DND-41 (cell line): ENCODE measurements around the gene MYOF.
"Not testable (repeated sequence)": the region's sequence is repeated elsewhere in the genome, so short reads cannot be mapped to it uniquely, and the experiment has no call there.

ENCODE experiments used
- ATAC-seq: fragments of 200-7000 bp; cut with Tn5 transposase; 3 replicates; pipeline ENCODE4 v1.9.1; 2021; ENCODE audit warnings: low read depth; ENCODE audit not compliant: insufficient read depth
- DNase-seq: peaks from one replicate; pipeline ENCODE4 v3.0.0-alpha.2; 2020
- H2AFZ ChIP-seq: 2 replicates; pipeline ENCODE4 v1.6.0; 2012; ENCODE audit warnings: low read depth, low read length
- H3K27ac ChIP-seq: 2 replicates; pipeline ENCODE4 v1.5.1; 2012; ENCODE audit warnings: low read length, inconsistent platforms
- H3K27me3 ChIP-seq: fragments of 200-600 bp; sonication (generic); 2 replicates; pipeline ENCODE4 v1.6.0; 2012; ENCODE audit warnings: low read length, mild to moderate bottlenecking, inconsistent platforms; ENCODE audit not compliant: insufficient read depth, poor library complexity
- H3K36me3 ChIP-seq: 2 replicates; pipeline ENCODE4 v1.5.1; 2012; ENCODE audit warnings: low read length, inconsistent platforms; ENCODE audit not compliant: insufficient read depth
- H3K4me1 ChIP-seq: 2 replicates; pipeline ENCODE4 v1.5.1; 2012; ENCODE audit warnings: mild to moderate bottlenecking, low read length; ENCODE audit not compliant: insufficient read depth
- H3K4me2 ChIP-seq: 2 replicates; pipeline ENCODE4 v1.6.0; 2012; ENCODE audit warnings: mild to moderate bottlenecking, moderate library complexity, low read length, inconsistent platforms; ENCODE audit not compliant: insufficient read depth
- H3K4me3 ChIP-seq, 2 experiments: fragments of 200-600 bp in 1 of 2; shearing (Covaris generic) in 1 of 2; 2 replicates each; pipeline ENCODE4 v1.5.1; 2012 to 2016; ENCODE audit warnings: inconsistent platforms in 2 of 2, low read length in 2 of 2, mild to moderate bottlenecking in 2 of 2, low read depth in 1 of 2, moderate library complexity in 1 of 2
- H3K79me2 ChIP-seq: 2 replicates; pipeline ENCODE4 v1.6.0; 2012; ENCODE audit warnings: low read length, inconsistent platforms; ENCODE audit not compliant: insufficient read depth
- H3K9ac ChIP-seq: 2 replicates; pipeline ENCODE4 v1.6.0; 2012; ENCODE audit warnings: low read depth, mild to moderate bottlenecking, inconsistent platforms, low read length, moderate library complexity
- H3K9me3 ChIP-seq: 2 replicates; pipeline ENCODE4 v1.5.1; 2012; ENCODE audit warnings: low read length, moderate library complexity, mild to moderate bottlenecking, inconsistent platforms; ENCODE audit not compliant: insufficient read depth, severe bottlenecking
- H4K20me1 ChIP-seq: 2 replicates; pipeline ENCODE4 v1.6.0; 2012; ENCODE audit warnings: low read length; ENCODE audit not compliant: insufficient read depth
- EZH2 ChIP-seq: IDR thresholded peaks from 3 replicates; pipeline ENCODE4 v1.6.1; 2012; ENCODE audit warnings: borderline replicate concordance, low read depth, mild to moderate bottlenecking, moderate library complexity, low read length, inconsistent platforms; ENCODE audit not compliant: severe bottlenecking
- TF ChIP-seq, protein P1 (sequence below): IDR thresholded peaks from 2 replicates; pipeline ENCODE4 v1.5.1; 2012; ENCODE audit warnings: borderline replicate concordance, low read length, moderate library complexity, mild to moderate bottlenecking; ENCODE audit not compliant: poor library complexity, severe bottlenecking; ENCODE audit errors: extremely low read depth

Gene MYOF

DNA sequence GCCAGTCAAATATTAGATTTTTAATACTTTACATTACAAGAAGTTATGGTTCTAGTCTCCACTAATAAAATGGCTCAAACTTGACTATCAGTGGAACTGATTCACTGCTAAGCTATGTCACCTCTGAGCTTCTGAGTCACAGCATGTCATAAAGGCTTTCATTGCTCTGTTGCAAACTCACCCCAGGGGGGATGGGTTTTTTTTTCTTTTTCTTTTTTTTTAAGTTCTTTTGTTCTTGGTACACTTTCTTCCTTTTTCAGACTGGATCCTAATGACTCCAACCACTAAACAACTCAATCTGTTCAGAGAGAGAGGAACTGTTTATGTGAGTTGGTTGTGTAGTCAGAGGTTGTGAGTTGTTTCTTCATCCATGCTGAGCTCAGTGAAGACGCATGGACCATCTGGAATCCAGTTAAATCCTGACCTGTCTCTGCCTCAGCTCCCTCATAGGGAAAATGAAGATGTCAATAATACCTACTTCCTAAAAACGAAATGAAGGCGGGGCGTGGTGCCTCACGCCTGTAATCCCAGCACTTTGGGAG lies 11.0 kb downstream of the MYOF start:
- H3K4me3 ChIP-seq, result no peak overlapping the region
- no peak overlapping the region for H3K27ac ChIP-seq
- H3K9ac ChIP-seq, result no peak overlapping the region
- no peaks in the 10 kb centered on the region for H3K27me3 ChIP-seq
- no peaks in the 10 kb centered on the region for H3K4me1 ChIP-seq
- no peak for DNase-seq
- H3K9me3 ChIP-seq, result no peaks in the 10 kb centered on the region
- H4K20me1 ChIP-seq, result no peaks in the 10 kb centered on the region
- TF ChIP-seq, protein P1, sequence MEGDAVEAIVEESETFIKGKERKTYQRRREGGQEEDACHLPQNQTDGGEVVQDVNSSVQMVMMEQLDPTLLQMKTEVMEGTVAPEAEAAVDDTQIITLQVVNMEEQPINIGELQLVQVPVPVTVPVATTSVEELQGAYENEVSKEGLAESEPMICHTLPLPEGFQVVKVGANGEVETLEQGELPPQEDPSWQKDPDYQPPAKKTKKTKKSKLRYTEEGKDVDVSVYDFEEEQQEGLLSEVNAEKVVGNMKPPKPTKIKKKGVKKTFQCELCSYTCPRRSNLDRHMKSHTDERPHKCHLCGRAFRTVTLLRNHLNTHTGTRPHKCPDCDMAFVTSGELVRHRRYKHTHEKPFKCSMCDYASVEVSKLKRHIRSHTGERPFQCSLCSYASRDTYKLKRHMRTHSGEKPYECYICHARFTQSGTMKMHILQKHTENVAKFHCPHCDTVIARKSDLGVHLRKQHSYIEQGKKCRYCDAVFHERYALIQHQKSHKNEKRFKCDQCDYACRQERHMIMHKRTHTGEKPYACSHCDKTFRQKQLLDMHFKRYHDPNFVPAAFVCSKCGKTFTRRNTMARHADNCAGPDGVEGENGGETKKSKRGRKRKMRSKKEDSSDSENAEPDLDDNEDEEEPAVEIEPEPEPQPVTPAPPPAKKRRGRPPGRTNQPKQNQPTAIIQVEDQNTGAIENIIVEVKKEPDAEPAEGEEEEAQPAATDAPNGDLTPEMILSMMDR, result no peak
- no peak for TF ChIP-seq EZH2
- no peak for ATAC-seq
- no peak overlapping the region for H2AFZ ChIP-seq
- no peaks in the 10 kb centered on the region for H3K36me3 ChIP-seq
- H3K4me2 ChIP-seq, result no peak overlapping the region
- H3K79me2 ChIP-seq, result no peaks in the 10 kb centered on the region

DNA sequence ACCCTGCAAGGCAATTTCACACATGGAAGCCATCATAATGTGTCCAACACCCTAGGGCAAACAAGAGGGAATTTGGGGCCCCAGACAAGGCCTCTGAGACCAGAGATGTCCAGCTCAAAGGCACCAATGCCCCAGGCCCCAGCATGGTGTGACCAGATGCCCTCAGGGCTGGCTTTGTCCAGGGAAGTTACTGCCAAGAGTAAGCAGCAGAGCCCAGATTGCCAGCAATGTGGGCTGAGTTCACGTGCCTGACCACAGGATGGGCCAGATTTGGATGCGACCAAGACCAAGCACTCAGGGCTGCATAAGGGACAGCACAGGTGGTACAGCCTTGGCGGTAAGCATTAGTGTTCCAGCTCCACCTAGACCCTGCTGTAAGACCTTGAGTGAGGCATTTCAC lies 12.7 kb downstream of the MYOF start:
- Histone ChIP-seq H3K9ac (no peak overlapping the region), H4K20me1 (no peaks in the 10 kb centered on the region), H3K4me2 (no peak overlapping the region), H3K27me3 (no peaks in the 10 kb centered on the region), H3K79me2 (no peaks in the 10 kb centered on the region), H3K4me3 (no peak overlapping the region), H3K4me1 (no peaks in the 10 kb centered on the region), H3K36me3 (no peaks in the 10 kb centered on the region), H3K27ac (no peak overlapping the region), H2AFZ (no peak overlapping the region), H3K9me3 (no peaks in the 10 kb centered on the region)
- DNase-seq, result no peak
- no peak for ATAC-seq
- TF ChIP-seq EZH2, result no peak
- TF ChIP-seq, protein P1, result no peak

DNA sequence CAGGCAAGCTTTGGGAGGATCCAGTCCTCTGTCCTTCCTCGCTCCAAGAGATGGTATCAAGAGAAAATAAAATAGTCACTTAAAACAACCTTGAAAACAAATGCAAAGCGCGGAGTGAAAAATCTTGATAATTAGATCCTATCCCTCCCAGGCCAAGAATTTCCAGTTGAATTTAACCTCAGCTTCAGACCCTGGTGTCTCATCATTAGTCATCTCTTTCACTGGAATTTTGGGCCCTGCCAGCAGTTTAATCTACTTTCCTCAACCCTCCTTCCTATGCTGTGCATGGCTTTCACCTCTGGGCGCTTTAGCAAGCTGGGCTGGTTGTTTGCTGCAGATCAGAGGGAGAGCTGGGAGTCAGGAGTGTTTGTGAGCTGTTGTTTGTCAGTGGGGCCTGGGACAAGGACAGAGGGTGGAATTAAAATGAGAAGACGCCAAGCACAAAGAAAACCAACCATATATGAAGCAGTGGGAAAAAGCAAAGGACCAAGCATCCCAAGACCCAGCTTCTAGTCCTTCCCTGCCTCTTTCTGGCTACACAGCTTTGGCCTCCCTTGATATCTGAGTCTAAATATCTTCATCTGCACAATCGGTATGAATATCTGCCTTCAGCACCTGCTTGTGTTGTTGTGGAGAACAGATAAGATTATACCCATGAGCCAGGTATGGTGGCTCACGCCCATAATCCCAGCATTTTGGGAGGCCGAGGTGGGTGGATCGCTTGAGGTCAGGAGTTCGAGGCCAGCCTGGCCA lies 13.5 kb downstream of the MYOF start:
- DNase-seq, result no peak
- Histone ChIP-seq H3K36me3 (no peaks in the 10 kb centered on the region), H3K4me1 (no peaks in the 10 kb centered on the region)

DNA sequence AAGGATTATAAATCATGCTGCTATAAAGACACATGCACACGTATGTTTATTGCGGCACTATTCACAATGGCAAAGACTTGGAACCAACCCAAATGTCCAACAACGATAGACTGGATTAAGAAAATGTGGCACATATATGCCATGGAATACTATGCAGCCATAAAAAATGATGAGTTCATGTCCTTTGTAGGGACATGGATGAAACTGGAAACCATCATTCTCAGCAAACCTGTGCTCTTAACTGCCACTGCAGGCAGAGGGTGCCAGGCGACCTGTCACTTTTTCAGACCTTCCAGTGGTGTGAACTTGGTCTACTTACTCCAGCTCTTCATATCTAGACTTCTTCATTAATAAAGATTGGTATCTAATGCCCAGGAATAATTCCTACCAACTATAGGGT lies 14.5 kb downstream of the MYOF start:
- not testable (repeated sequence) for H3K4me1 ChIP-seq, H2AFZ ChIP-seq, H3K79me2 ChIP-seq, ATAC-seq, H3K36me3 ChIP-seq, H4K20me1 ChIP-seq, H3K4me2 ChIP-seq, H3K4me3 ChIP-seq, H3K27ac ChIP-seq, H3K9me3 ChIP-seq, DNase-seq, H3K9ac ChIP-seq, H3K27me3 ChIP-seq

More for the DNA sequence above, 13.5 kb downstream of the MYOF start:
- H3K4me3 ChIP-seq, result no peak overlapping the region
- no peaks in the 10 kb centered on the region for H3K27me3 ChIP-seq
- no peak for TF ChIP-seq EZH2
- TF ChIP-seq, protein P1, result no peak
- H3K9ac ChIP-seq, result no peak overlapping the region
- H4K20me1 ChIP-seq, result no peaks in the 10 kb centered on the region
- no peaks in the 10 kb centered on the region for H3K79me2 ChIP-seq
- no peak overlapping the region for H2AFZ ChIP-seq
- no peak overlapping the region for H3K4me2 ChIP-seq
- no peak for ATAC-seq
- no peak overlapping the region for H3K27ac ChIP-seq
- no peaks in the 10 kb centered on the region for H3K9me3 ChIP-seq
